ENCODE measurements around the gene GTF3A.

Gene GTF3A

GRCh38 chr13:27405546-27406134 is 18.8 kb upstream of the GTF3A start:
- peak; percentile 11 for DNase-seq

- DNase-seq: peak; percentile 74
Measured at GRCh38 chr13:27406178-27406939, 18.1 kb upstream of the GTF3A start.

- no peak for DNase-seq
Measured at GRCh38 chr13:27408074-27408473, 16.3 kb upstream of the GTF3A start.

GRCh38 chr13:27409013-27409412 is 15.4 kb upstream of the GTF3A start:
- no peak for DNase-seq

- no peak for DNase-seq
Measured at GRCh38 chr13:27411341-27411740, 13.1 kb upstream of the GTF3A start.

GRCh38 chr13:27415116-27415515 is 9.3 kb upstream of the GTF3A start:
- DNase-seq: no peak

- DNase-seq: no peak
Measured at GRCh38 chr13:27419328-27419727, 5.1 kb upstream of the GTF3A start.

GRCh38 chr13:27421101-27421871 is 3.1 kb upstream of the GTF3A start:
- peak; percentile 63 for DNase-seq

- peak; percentile 31 for DNase-seq
Measured at GRCh38 chr13:27423333-27423732, 1.1 kb upstream of the GTF3A start.

GRCh38 chr13:27425158-27425917 is 919 bp downstream of the GTF3A start:
- peak; percentile 48 for DNase-seq

- DNase-seq: peak; percentile 97
Measured at GRCh38 chr13:27425918-27426630, 1.7 kb downstream of the GTF3A start.

GRCh38 chr13:27427641-27428040 is 3.2 kb downstream of the GTF3A start:
- DNase-seq: no peak

GRCh38 chr13:27428160-27428559 is 3.7 kb downstream of the GTF3A start:
- no peak for DNase-seq

GRCh38 chr13:27432180-27432579 is 7.8 kb downstream of the GTF3A start:
- no peak for DNase-seq

- DNase-seq: no peak
Measured at GRCh38 chr13:27432611-27433210, 8.3 kb downstream of the GTF3A start.

- no peak for DNase-seq
Measured at GRCh38 chr13:27437126-27437525, 12.7 kb downstream of the GTF3A start.

GRCh38 chr13:27440408-27440807 is 16.0 kb downstream of the GTF3A start:
- no peak for DNase-seq

- DNase-seq: peak; percentile 34
Measured at GRCh38 chr13:27442071-27442647, 17.7 kb downstream of the GTF3A start.

- no peak for DNase-seq
Measured at GRCh38 chr13:27442797-27443196, 18.4 kb downstream of the GTF3A start.

- DNase-seq: no peak
Measured at GRCh38 chr13:27446986-27447583, 22.7 kb downstream of the GTF3A start.

GRCh38 chr13:27448308-27448707 is 23.9 kb downstream of the GTF3A start:
- DNase-seq: no peak
